Measurements from ENCODE around the gene CTPS2. TPM values are rescaled to one million over a fixed set of nuclear protein-coding genes. Genes with fewer than 3 reads are reported as not detected.

The CTPS2 gene
- total and polyA plus RNA-seq, 10 donors = 5.3 to 11.7 (median 9.5) TPM

DNA sequence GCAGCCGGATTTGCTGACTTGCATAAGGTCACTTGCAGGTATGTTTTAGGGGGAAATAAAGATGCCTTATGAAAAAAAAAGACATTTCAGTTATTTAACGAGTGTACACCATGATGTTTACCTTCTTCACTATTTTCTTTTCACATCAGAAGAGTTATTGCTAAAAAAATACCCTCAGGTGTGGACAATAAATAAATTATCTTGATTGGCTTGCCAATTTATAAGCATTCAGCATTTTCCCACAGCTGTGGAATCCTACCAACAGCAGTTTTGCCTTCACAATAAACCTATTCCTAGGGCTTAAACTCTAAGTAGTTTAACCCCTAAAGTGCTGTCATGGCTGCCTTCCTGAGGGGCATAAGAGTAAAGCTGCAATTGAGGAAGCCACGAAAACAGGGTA lies 145.9 kb downstream of the CTPS2 start:
- no peak overlapping the region for H3K27ac ChIP-seq
- DNase-seq = no peak
- no peaks in the 10 kb centered on the region for H3K27me3 ChIP-seq (replicated peaks in 1 of 7)
- H3K4me3 ChIP-seq = no peak overlapping the region
- intact Hi-C loops (cut with DNase I; ENCODE audit: low total_unique reads) = no loop called here
- WGBS, 5 donors = 70 to 90% (median 81%) methylated on average over 3 of the region's 3 CpGs
- no peaks in the 10 kb centered on the region for H3K4me1 ChIP-seq
- H3K36me3 ChIP-seq = no peaks in the 10 kb centered on the region
- H3K9me3 ChIP-seq = no peaks in the 10 kb centered on the region
- TF ChIP-seq, protein P1, sequence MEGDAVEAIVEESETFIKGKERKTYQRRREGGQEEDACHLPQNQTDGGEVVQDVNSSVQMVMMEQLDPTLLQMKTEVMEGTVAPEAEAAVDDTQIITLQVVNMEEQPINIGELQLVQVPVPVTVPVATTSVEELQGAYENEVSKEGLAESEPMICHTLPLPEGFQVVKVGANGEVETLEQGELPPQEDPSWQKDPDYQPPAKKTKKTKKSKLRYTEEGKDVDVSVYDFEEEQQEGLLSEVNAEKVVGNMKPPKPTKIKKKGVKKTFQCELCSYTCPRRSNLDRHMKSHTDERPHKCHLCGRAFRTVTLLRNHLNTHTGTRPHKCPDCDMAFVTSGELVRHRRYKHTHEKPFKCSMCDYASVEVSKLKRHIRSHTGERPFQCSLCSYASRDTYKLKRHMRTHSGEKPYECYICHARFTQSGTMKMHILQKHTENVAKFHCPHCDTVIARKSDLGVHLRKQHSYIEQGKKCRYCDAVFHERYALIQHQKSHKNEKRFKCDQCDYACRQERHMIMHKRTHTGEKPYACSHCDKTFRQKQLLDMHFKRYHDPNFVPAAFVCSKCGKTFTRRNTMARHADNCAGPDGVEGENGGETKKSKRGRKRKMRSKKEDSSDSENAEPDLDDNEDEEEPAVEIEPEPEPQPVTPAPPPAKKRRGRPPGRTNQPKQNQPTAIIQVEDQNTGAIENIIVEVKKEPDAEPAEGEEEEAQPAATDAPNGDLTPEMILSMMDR (IDR thresholded peaks at IDR 0.05 in 8 of 11, conservative IDR thresholded peaks at IDR 0.05 in 3 of 11) = no peak
- TF ChIP-seq POLR2A (IDR thresholded peaks at IDR 0.05) = no peak
- no peak for TF ChIP-seq POLR2AphosphoS5 (IDR thresholded peaks at IDR 0.05)

DNA sequence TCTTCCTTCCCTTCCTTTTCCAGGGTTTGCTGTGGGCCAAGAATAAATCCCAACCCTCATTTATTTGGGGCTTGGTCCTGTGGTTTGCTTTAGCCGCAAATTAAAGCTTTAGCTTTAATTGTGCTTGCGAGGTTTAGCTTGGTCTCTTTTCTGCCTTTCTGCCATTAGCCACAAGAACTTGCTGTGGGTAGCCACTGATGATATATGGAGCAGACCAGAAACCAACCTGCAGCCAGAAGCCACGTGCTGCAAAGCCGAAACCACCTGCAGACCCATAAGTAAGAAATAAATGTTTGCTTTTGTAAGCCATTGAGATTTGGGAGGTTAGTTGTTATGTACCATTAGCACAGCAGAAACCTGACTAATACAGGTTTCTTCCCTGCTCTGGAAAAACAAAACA lies 152.3 kb downstream of the CTPS2 start:
- Histone ChIP-seq H3K9me3 (no peaks in the 10 kb centered on the region), H3K4me1 (no peaks in the 10 kb centered on the region), H3K36me3 (no peaks in the 10 kb centered on the region), H3K4me3 (no peak overlapping the region), H3K27me3 (replicated peaks in 1 of 7) (no peaks in the 10 kb centered on the region), H3K27ac (no peak overlapping the region)
- intact Hi-C loops (cut with DNase I; ENCODE audit: low total_unique reads) = no loop called here
- WGBS, 5 donors = 76 to 87% (median 81%) methylated on average over 4 of the region's 4 CpGs
- DNase-seq = no peak
- TF ChIP-seq POLR2AphosphoS5 (IDR thresholded peaks at IDR 0.05) = no peak
- TF ChIP-seq, protein P1 (IDR thresholded peaks at IDR 0.05 in 8 of 11, conservative IDR thresholded peaks at IDR 0.05 in 3 of 11) = no peak
- TF ChIP-seq POLR2A (IDR thresholded peaks at IDR 0.05) = no peak

DNA sequence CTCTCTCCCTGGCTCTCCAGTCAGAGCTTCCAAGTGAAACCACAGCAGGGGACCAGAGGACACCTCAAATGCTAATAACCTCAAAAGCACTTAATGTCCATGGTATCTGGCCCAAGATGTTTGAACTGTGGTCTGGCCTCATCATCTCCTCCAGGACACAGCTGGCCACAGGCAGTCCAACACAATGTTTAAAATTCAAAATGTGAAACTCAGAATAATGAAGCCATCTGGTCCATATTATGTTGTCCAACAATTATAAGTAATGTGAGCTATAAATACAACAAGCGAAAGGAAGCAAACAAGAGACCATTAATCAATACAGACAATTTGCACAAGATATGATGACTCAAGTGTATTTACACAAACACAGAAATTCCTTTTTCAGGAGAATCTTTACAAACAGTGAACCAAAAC lies 153.3 kb downstream of the CTPS2 start:
- no peak for DNase-seq
- 84 to 96% (median 94%) methylated on average over 1 of the region's 1 CpG for WGBS, 5 donors
- no peak for TF ChIP-seq POLR2AphosphoS5 (IDR thresholded peaks at IDR 0.05)
- TF ChIP-seq, protein P1 (IDR thresholded peaks at IDR 0.05 in 8 of 11, conservative IDR thresholded peaks at IDR 0.05 in 3 of 11) = no peak
- no peak for TF ChIP-seq POLR2A (IDR thresholded peaks at IDR 0.05)
- no peaks in the 10 kb centered on the region for H3K27me3 ChIP-seq (replicated peaks in 1 of 7)
- no peaks in the 10 kb centered on the region for H3K4me1 ChIP-seq
- no peaks in the 10 kb centered on the region for H3K36me3 ChIP-seq
- H3K27ac ChIP-seq = no peak overlapping the region
- no peaks in the 10 kb centered on the region for H3K9me3 ChIP-seq
- intact Hi-C loops (cut with DNase I; ENCODE audit: low total_unique reads) = no loop called here
- H3K4me3 ChIP-seq = no peak overlapping the region

DNA sequence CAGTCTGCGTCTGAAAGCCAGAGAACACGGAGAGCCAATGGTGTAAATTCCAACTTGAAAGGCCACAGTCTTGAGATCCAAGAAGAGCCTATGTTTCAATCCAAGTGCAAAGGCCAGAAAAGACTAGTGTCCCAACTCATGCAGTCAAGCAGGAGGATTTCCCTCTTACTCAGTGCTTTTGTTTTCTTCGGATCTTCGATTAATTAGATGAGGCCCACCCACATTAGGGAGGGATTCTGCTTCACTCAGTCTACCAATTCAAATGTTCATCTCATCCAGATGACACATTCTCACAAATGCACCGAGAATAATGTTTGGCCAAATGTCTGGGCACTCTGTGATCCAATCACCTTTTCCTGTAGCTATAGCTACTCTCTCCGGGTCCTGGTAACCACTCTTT lies 154.0 kb downstream of the CTPS2 start:
- Histone ChIP-seq H3K36me3 (no peaks in the 10 kb centered on the region), H3K27ac (no peak overlapping the region), H3K27me3 (replicated peaks in 1 of 7) (no peaks in the 10 kb centered on the region), H3K4me1 (no peaks in the 10 kb centered on the region), H3K4me3 (no peak overlapping the region), H3K9me3 (no peaks in the 10 kb centered on the region)
- DNase-seq = no peak
- WGBS, 5 donors = 84 to 94% (median 92%) methylated on average over 6 of the region's 6 CpGs
- TF ChIP-seq POLR2A (IDR thresholded peaks at IDR 0.05) (no peak), POLR2AphosphoS5 (IDR thresholded peaks at IDR 0.05) (no peak)
- TF ChIP-seq, protein P1 (IDR thresholded peaks at IDR 0.05 in 8 of 11, conservative IDR thresholded peaks at IDR 0.05 in 3 of 11) = no peak
- intact Hi-C loops (cut with DNase I; ENCODE audit: low total_unique reads) = no loop called here

All from spleen (tissue), 11 donors.